GM12891 (cell line): ENCODE results near the gene EIF5B.
A peak's percentile ranks its signal among the peaks of the same experiment; 100 is the strongest.

Experiments used
- DNase-seq: peaks from one replicate; pipeline ENCODE4 v3.0.0; 2011; ENCODE audit warnings: low spot score; ENCODE audit not compliant: insufficient read length
- FAIRE-seq: peaks from 2 replicates; lab custom pipeline; 2011; peaks lifted over from hg19 to GRCh38; lab: Jason Lieb, UNC
- PAX5 ChIP-seq: IDR thresholded peaks from 2 replicates; pipeline ENCODE4 v1.6.1; 2011; ENCODE audit warnings: low read length, moderate library complexity, mild to moderate bottlenecking; ENCODE audit not compliant: insufficient read depth, severe bottlenecking
- POLR2A ChIP-seq: IDR thresholded peaks from 2 replicates; pipeline ENCODE4 v1.6.1; 2011; ENCODE audit warnings: low read depth, low read length, control low read depth
- POLR2AphosphoS5 ChIP-seq: IDR thresholded peaks from 2 replicates; pipeline ENCODE4 v1.6.1; 2011; ENCODE audit warnings: low read depth, low read length, control low read depth
- POU2F2 ChIP-seq: IDR thresholded peaks from 2 replicates; pipeline ENCODE4 v1.6.1; 2011; ENCODE audit warnings: low read depth, mild to moderate bottlenecking, control low read depth, low read length, moderate library complexity
- SPI1 ChIP-seq: IDR thresholded peaks from 2 replicates; pipeline ENCODE4 v1.6.1; 2011; ENCODE audit warnings: low read depth, low read length, control low read depth
- TAF1 ChIP-seq: IDR thresholded peaks from 2 replicates; pipeline ENCODE4 v1.6.1; 2011; ENCODE audit warnings: low read depth, low read length, control low read depth

Gene EIF5B

GRCh38 chr2:99430614-99431291, 93.6 kb downstream of the EIF5B start:
- DNase-seq (no peak), FAIRE-seq (peak; percentile 5)
- TF ChIP-seq TAF1, result no peak
- TF ChIP-seq POLR2AphosphoS5, result no peak
- no peak for TF ChIP-seq POLR2A
- TF ChIP-seq POU2F2, result no peak
- TF ChIP-seq PAX5, result no peak
- TF ChIP-seq SPI1, result no peak

GRCh38 chr2:99431587-99432275, 94.5 kb downstream of the EIF5B start:
- no peak for FAIRE-seq
- DNase-seq, result no peak
- TF ChIP-seq POLR2AphosphoS5, result no peak
- TF ChIP-seq POU2F2, result no peak
- no peak for TF ChIP-seq PAX5
- TF ChIP-seq TAF1, result no peak
- no peak for TF ChIP-seq POLR2A
- TF ChIP-seq SPI1, result no peak

- no peak for TF ChIP-seq PAX5
- TF ChIP-seq POLR2A, result no peak
- no peak for TF ChIP-seq TAF1
- FAIRE-seq, result no peak
- DNase-seq, result no peak
These were observed 96.2 kb downstream of the EIF5B start for GRCh38 chr2:99433340-99433739.

GRCh38 chr2:99436874-99437273, 99.7 kb downstream of the EIF5B start:
- DNase-seq, result no peak
- FAIRE-seq, result no peak
- TF ChIP-seq SPI1, result no peak
- no peak for TF ChIP-seq PAX5
- no peak for TF ChIP-seq POU2F2
- no peak for TF ChIP-seq TAF1
- no peak for TF ChIP-seq POLR2AphosphoS5
- TF ChIP-seq POLR2A, result no peak

- TF ChIP-seq POLR2AphosphoS5 (no peak), POLR2A (no peak), POU2F2 (no peak), TAF1 (no peak), SPI1 (no peak), PAX5 (no peak)
- peak; percentile 5 for FAIRE-seq
- no peak for DNase-seq
These were observed 102.8 kb downstream of the EIF5B start for GRCh38 chr2:99439971-99440505.

GRCh38 chr2:99442837-99443236, 105.6 kb downstream of the EIF5B start:
- no peak for DNase-seq
- TF ChIP-seq TAF1 (no peak), POU2F2 (no peak), POLR2AphosphoS5 (no peak), PAX5 (no peak), POLR2A (no peak), SPI1 (no peak)
- no peak for FAIRE-seq

- TF ChIP-seq PAX5 (no peak), POLR2AphosphoS5 (no peak), POLR2A (no peak), POU2F2 (no peak), TAF1 (no peak), SPI1 (no peak)
- no peak for DNase-seq
- FAIRE-seq, result no peak
These were observed 107.0 kb downstream of the EIF5B start for GRCh38 chr2:99444222-99444621.

GRCh38 chr2:99445065-99445464, 107.9 kb downstream of the EIF5B start:
- no peak for TF ChIP-seq POLR2A
- TF ChIP-seq PAX5, result no peak
- no peak for TF ChIP-seq SPI1
- no peak for TF ChIP-seq POU2F2
- TF ChIP-seq TAF1, result no peak
- no peak for TF ChIP-seq POLR2AphosphoS5
- FAIRE-seq (no peak), DNase-seq (no peak)

- TF ChIP-seq SPI1, result no peak
- no peak for TF ChIP-seq PAX5
- TF ChIP-seq POU2F2, result no peak
- no peak for TF ChIP-seq TAF1
- peak; percentile 54 for FAIRE-seq
- no peak for DNase-seq
These were observed 111.4 kb downstream of the EIF5B start for GRCh38 chr2:99448556-99448955.

GRCh38 chr2:99450199-99450598, 113.0 kb downstream of the EIF5B start:
- FAIRE-seq (no peak), DNase-seq (no peak)
- TF ChIP-seq SPI1 (no peak), POLR2A (no peak), PAX5 (no peak), POU2F2 (no peak), POLR2AphosphoS5 (no peak)
